G401 (cell line): ENCODE measurements around the gene FILIP1L. TPM values are rescaled to one million over a fixed set of nuclear protein-coding genes. Genes with fewer than 3 reads are reported as not detected.
"Not testable (repeated sequence)": the region's sequence is repeated elsewhere in the genome, so short reads cannot be mapped to it uniquely, and the experiment has no call there.

ENCODE experiments used
- DNase-seq: peaks from one replicate; pipeline ENCODE4 v3.0.0-alpha.2; 2015; ENCODE audit warnings: low spot score
- in situ Hi-C: cut with HindIII; loops from 2 replicates; pipeline ENCODE4 v1.10.0; 2016; ENCODE audit warnings: low sequenced_read_pairs, mixed read lengths
- total RNA-seq: library from RNA; depleted of rRNA; stranded (reverse); fragments of >200 nt; shearing (Covaris generic); gene quantifications from 2 replicates; pipeline ENCODE4 v1.2.3, GENCODE V29; 2014

The FILIP1L gene
- total RNA-seq, 1 experiment from 2014 or later = 3.7 TPM

DNA sequence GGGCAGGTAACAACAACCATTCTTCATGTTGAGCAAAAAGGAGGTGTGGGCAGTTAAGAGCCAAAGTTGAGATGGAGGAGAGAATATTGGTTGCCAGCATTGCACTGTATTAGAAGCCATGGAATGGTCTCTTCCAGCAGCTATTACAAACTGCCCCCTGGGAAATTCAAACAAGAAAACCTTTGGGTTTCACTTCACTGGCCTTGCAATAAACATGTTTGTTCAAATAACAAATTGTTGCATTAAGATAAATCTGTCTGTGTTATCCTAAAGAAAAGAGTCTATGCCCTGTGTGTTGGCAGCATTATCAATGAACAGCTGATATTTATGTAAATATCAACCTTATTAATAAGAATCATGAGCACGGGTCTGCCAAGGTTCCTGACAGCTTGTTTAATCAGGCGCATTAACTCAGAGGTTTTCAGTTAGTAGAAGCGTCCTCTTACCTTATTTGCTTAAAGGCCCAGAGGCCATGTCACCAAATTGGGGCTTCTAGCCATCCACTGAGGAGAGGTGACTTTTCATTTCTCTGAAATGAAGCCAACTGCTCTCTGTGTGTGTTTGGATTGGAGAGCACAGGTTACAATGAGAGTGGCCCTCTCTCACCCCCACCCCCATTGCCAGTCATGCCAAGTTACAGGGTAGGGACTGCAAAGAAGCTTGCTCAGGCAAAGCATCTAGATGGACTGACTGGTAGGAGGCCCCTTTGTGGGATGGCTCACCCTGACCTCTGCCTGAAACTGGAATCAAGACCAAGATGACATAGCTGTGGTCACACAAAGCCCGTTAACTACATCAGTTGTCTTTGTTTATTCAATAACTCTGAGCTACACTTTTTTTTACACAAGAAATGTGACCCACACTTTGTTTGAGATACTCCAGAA lies 10.5 kb downstream of the FILIP1L start:
- DNase-seq = no peak
- in situ Hi-C loops = no loop called here

DNA sequence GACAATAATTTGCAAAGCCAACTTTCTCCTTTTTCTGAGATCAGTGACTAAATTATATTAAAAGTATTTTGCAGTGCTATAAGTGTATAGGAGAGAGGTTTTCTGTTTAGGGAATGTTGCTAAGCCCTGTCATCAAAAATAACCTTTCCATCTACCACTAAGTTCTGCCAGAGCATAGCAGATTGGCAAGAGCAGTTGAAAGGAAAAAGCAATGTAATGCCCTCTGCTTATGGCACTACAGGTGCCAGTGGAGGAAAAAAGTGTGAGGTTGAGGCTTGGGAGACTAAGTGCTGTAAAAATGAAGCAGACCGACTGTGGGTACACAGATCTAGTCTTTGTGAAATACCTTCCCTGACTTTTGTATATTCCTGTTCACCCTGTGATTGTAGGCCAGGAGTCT lies 11.5 kb downstream of the FILIP1L start:
- in situ Hi-C loops = no loop called here

DNA sequence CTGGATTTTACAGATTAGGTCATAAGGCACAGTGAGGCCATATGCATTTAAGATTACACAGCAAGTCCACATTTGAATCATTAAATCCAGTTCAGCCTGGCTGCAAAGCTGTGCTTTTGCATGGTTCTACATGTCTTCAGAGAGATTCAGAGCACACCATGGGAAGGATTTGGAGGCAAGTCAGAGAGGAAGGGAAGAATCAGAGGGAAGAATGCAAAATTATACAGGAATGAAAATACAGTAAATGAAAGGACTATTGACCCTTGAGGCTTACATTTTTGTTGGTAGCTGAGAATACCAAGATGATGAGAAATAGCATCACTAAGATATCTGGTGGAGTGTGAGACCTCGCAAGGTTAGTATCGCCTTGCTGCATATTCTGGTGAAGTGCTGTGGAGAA lies 13.9 kb downstream of the FILIP1L start:
- in situ Hi-C loops = no loop called here
- no peak for DNase-seq

More for the DNA sequence above, 11.5 kb downstream of the FILIP1L start:
- no peak for DNase-seq

DNA sequence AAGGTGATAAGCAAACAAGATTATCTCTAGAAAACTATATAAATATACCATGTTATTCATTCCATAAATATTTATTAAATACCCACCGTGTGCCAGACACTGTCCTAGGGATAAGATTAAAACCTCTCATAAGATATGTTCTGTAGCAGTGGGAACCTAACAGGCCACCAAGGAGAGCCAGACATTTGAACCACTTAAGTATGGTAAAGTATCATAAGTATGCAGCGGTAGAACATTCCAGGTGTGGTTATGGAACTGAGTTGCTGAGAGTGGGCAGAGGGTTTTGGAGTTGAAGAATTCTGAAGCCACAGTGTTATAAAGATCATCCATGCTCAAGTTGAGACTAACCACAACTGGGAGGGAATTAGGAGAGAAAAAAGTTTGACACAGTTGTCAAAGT lies 14.7 kb downstream of the FILIP1L start:
- in situ Hi-C loops = no loop called here
- DNase-seq = no peak

- no peak for DNase-seq
- in situ Hi-C loops = no loop called here
Measured at GRCh38 chr3:100098784-100099070, 15.6 kb downstream of the FILIP1L start.

GRCh38 chr3:100097919-100098783 lies 16.1 kb downstream of the FILIP1L start:
- no peak for DNase-seq
- in situ Hi-C loops = no loop called here

DNA sequence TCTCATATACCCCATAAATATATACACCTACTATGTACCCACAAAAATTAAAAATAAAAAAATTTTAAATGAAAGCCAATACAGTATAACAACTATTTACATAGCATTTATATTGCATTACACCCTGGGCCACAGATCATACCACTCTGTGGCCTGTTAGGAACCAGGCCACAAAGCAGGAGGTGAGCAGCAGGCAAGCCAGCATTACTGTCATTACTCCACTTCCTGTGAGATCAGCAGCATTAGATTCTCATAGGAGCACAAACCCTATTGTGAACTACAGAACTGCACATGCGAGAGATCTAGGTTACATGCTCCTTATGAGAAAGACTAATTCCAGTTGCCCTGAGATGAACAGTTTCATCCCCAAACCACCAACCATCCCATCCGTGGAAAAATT lies 17.4 kb downstream of the FILIP1L start:
- no peak for DNase-seq
- in situ Hi-C loops = no loop called here

GRCh38 chr3:100096286-100096685 lies 18.0 kb downstream of the FILIP1L start:
- in situ Hi-C loops, DNase-seq: not testable (repeated sequence)

DNA sequence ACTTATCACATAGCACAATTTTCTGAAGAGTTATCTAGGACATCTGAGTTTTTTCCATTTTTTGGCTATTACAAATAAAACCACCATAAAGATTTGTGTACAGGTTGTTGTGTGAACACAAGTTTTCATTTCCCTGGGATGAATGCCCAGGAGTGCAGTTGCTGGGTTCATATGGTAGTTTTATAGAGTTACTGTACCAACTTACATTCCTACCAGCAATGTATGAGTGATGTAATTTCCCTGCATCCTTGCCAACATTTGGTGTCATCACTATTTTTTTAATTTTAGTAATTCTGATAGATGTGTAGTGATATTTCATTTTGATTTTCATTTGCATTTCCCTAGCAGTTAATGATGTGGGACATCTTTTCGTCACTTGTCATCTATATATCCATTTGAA lies 20.5 kb downstream of the FILIP1L start:
- DNase-seq = no peak
- in situ Hi-C loops = no loop called here

- in situ Hi-C loops = no loop called here
- no peak for DNase-seq
Measured at GRCh38 chr3:100090669-100091005, 23.7 kb downstream of the FILIP1L start.

DNA sequence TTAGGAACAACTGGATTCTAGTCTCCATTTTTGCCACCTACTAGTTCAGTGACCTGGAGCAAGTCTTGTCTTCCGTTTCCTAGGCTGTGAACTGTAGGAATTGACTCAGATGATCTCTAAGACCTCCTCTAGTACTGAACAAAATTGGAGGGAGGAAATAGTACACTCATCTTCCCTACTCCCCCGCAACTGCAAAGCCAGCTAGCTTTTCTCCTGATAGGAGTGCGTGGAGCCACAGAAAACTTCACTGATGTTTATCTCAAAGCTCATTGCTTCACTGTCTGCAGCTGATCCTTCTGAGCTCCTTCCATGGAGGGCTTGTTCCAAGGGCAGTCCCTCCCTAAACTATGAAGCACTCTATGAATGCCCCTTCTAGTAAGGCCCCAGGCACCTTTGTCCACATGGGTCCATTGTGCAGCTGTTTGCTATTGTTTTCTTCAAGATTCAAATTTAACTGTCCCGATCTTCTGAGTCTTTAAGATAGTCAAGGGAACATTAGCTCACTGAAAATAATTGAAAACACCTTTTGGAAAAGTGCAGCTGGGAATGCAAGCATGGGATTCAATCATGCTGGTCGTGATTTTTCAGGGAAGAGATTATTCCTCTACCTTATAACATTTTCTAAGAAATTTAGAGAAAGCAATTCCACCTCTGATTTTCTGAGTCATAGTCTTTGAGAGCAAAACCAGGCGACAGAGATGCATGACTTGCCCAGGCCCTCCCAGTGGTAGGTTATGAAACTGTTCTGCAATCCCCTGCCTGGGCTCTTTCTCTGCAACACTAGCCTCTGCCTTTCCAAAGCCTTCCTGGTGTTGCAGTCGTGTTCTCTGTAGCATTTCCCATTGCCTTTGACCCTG lies 24.3 kb downstream of the FILIP1L start:
- in situ Hi-C loops = no loop called here
- DNase-seq = no peak

DNA sequence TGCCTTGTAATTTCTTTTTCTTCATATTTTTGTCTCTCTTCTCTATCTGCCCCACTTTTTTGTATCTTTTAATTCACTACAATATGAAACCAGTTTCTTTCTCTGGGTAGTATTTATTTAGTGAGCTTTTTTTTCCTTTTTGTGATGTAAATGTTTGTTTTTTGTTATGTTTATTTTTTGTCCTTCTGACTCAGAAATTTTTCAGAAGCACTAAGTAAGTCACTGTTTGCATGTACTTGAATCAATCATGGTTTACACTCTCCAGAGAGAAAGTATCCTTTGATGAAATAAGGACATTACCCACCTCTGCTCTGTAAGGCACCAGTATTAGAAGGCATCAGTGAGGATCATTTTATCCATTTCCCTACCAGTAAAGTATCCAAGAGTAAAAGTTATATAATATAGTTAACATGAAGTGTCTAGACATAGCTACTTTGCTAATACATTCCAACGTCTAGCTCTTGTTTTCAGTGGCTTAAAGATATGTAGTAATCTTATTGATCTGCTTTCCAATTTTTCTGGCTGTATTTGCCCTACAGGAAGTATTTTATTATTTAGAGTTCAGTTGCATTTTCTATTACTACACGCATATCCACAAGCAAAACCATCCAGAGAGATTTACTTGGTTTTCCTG lies 25.4 kb downstream of the FILIP1L start:
- in situ Hi-C loops = no loop called here
- no peak for DNase-seq

- DNase-seq = no peak
- in situ Hi-C loops = no loop called here
Measured at GRCh38 chr3:100087198-100087597, 27.1 kb downstream of the FILIP1L start.

DNA sequence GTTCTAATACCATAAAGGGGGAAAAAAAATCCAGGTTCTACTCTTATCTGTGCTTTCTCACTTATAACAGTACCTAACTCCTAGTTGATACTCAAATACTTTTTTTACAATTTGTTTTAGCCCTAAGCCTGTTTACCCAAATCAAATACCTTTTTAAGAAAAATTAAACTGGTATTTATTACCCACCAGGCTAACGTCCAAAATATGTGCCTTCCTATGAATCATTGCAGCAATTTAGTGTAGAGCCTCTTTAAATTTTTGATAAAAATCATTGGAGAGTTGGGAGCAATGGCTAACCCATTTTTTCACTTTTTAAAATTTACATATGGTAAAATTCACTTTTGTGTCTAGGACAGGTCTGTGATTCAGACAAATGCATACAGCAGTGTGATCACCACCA lies 27.9 kb downstream of the FILIP1L start:
- DNase-seq = no peak
- in situ Hi-C loops = no loop called here

DNA sequence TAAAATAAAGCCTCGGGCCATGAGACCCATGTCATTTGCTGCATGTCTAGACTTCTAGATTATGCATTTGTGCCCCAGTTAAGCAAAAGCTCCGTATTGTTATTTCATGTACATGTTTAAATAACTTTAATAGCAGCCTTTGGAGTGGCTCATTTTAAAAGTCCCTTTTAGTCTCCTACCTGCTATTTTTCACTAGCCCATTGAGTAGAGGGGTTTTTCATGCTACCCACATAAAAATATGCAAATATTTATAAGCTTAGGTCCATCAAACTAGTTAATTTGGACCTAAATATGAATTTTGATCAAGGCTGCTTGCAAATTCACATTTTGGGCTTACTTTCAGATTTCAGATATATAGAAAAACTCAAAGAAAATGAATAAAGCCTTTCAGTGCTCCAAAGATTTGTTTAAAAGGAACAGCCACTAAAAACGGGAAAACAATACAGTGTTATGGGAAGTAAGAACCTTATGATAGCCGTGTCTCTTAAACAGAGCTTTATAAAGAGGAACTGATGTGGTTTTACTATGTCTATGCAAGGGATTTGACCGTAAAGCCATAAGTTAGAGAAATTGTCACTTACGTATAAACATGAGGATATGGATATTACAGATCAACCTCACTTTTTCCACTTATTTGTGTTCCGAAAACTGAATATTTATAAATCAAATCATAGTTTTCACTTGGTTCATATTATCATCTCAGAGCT lies 30.0 kb downstream of the FILIP1L start:
- in situ Hi-C loops = no loop called here
- no peak for DNase-seq

GRCh38 chr3:100083209-100083608 lies 31.1 kb downstream of the FILIP1L start:
- in situ Hi-C loops = no loop called here
- DNase-seq = no peak

GRCh38 chr3:100082714-100083113 lies 31.6 kb downstream of the FILIP1L start:
- DNase-seq = no peak
- in situ Hi-C loops = no loop called here

GRCh38 chr3:100081986-100082692 lies 32.2 kb downstream of the FILIP1L start:
- in situ Hi-C loops = no loop called here

More at GRCh38 chr3:100081986-100082692, 32.2 kb downstream of the FILIP1L start:
- DNase-seq = no peak
